ACHN (cell line): ENCODE measurements around the gene KCNMB1.

Source experiments
- DNase-seq: peaks from one replicate; pipeline ENCODE4 v3.0.0-alpha.2; 2015
- in situ Hi-C: cut with HindIII; loops from 2 replicates; pipeline ENCODE4 v1.10.0; 2017; ENCODE audit warnings: low sequenced_read_pairs, low pct_ligation_motif_present, low pct_unique_long_range_greater_than_20kb

Gene KCNMB1

DNA sequence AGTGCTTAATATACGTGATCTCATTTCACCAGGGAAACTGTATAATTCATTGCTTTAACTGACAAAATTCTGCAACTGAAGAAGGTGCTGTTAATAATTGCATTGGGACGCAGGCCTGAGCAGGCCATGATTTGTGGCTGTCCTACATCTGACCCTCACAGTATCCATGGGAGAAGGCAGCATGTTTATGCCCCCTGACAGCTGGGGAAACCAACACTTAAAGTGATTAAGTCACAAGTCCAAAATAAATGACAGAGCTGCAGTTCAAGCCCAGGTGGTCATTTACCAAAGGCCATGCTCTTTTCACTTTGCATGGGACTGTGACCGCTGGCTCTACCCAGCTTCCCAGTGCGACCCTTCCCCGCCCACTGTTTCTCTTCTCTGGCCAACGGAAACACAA, 30.5 kb upstream of the KCNMB1 start:
- no peak for DNase-seq
- in situ Hi-C loops = no loop called here

DNA sequence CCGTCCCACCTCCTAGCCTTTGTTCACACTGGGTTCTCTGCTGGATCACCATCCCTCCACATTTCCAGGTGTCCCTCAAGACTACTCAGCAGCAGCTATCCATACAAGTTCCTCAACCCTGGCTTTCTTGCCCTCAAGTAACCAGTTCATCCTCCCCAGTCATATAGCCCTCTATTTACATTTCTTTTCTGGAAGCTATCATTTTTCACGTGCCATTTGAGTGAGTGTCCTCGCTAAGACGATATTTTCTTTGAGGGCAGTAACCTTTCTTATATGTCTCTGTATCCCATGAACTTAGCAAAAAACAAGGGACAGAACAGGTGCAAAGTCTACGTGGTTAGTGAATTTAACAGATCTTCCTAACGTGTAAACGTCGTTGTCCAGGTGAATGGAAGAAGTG, 29.6 kb upstream of the KCNMB1 start:
- in situ Hi-C loops = no loop called here
- no peak for DNase-seq

- in situ Hi-C loops = no loop called here
- DNase-seq = no peak
These were observed 27.4 kb upstream of the KCNMB1 start for GRCh38 chr5:170416526-170416925.

DNA sequence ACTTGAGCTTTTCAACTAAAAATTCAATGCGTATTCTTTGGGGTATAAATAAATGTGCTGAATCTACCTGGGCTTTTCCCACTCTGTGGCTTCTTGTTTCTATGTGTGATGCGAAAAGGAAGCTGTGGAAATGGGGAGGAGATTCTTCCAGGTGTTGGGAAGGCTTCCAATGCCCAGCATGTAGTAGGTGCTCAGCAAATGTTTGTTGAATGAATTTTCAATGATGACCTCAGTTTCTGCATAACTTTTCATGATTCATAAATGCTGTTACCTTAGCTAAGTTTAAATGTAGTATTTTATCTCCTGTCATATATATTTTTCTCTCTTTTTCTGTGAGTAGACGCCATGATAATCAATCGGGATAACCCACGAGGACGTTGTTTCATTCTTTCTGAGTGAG, 25.6 kb upstream of the KCNMB1 start:
- DNase-seq = no peak
- in situ Hi-C loops = no loop called here

GRCh38 chr5:170413897-170414296, 24.7 kb upstream of the KCNMB1 start:
- in situ Hi-C loops = no loop called here
- DNase-seq = no peak

- no peak for DNase-seq
- in situ Hi-C loops = no loop called here
These were observed 21.9 kb upstream of the KCNMB1 start for GRCh38 chr5:170411100-170411499.

GRCh38 chr5:170410401-170410800, 21.2 kb upstream of the KCNMB1 start:
- in situ Hi-C loops = no loop called here
- DNase-seq = no peak

DNA sequence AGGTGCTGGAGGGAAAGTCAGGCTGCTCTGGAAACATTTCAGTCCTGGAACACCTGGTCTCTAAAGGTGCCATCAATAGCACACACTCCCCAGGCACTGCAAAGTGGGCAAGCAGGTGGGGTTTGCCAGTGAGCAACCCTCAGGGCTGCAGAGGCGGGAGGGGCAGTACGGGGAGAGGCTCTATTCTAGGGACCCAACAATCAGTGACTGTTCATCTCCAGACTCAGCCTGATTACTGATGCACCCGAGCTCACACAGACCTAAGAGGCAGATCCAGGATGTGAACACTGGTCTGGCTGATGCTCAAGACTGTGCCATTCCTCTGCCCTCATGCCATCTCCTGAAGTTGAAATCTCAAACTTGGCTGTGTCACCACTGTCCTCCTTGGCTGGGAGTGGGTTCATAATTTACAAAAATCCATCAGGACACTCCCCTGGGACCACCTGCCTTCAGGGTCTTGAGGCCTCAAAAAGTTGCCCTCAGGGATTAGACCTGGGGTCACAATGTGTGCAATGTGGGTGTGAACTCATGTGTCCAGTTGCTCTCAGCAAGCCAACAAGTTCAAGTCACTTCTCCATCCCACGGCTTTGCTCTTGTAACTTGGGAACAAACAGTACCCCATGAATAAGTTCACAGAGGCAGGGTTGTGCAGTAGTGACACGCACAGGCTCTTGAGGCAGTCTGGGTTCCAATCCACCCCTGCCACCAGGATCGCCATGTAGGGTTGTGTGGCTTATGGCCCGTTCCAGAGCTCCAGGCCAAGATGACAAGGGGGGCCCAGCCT, 19.9 kb upstream of the KCNMB1 start:
- no peak for DNase-seq
- in situ Hi-C loops = no loop called here

DNA sequence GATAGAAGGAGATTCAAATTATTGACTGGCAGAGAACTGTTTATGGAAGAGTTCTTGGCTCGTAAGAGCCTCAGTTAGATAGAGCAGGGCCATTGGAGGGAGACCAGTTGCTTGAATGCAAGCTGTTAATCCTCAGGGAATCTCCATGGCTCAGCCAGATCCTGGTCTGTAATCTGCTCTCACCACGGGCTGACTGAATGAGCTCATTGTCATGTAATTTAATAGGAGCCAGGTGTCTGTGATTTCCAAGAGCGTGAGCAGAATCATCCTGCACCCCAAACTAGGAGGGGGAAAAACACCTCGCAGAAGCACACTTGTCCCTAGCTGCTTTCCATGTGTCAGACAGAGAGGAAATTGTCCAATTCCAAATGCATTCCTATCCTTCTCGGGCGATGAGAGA, 19.1 kb upstream of the KCNMB1 start:
- in situ Hi-C loops = no loop called here
- DNase-seq = no peak

GRCh38 chr5:170407062-170407461, 17.9 kb upstream of the KCNMB1 start:
- DNase-seq = no peak
- in situ Hi-C loops = no loop called here

DNA sequence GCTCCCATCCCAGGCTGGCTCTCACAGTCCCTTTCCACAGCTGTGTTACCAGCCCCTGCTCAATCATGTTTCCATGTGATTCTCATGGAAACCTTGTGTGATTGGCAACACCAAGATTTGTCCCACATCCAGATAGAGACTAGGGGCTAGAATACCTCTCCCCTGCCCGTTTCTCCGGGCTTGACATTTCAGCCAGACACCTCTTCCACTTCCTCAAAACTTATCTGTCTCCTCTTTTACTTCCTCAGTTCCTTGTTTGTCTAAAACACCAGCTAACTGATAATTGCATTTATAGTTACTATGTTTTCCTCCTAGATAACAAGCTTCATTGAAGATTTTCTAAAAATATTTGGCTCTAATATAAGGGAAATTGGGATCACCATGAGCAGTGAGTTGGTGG, 16.6 kb upstream of the KCNMB1 start:
- in situ Hi-C loops = no loop called here
- DNase-seq = no peak

DNA sequence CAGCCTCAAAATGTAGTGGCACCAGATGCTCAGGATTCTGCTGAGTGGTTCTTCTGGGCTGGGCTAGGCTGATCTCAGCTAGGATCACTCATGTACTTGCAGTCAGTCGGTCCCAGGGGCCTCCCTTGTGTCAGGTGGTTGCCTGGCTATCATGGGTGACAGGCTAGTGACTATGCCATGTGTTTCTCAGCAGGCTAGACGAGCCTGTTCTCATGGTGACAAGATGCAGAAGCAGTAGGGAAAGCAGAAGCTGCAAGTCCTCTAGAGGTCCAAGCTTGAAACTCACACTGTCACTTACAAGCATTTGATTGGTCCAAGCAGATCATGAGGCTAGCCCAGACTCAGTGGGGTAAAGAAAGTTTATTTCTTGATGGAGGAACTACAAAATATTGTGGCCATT, 15.2 kb upstream of the KCNMB1 start:
- DNase-seq = no peak
- in situ Hi-C loops = no loop called here

DNA sequence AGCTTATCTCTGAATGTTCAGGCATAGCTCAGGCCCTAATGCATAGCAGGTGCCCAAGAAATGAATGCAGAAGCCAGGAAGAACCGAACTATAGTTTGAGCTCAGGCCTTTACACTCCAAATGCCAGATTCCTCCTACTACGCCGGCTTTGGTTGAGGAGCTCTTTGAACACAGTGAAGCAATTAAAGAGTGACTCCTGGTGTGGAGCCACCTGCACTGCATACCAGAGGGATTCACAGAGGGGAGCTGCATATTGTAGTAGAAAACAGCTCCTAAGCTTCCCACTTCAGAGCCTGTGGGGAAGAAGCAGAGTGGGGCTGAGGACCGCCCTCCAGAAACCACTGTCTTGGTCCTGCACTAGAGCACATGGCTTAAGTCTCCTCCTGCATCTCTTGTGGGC, 14.5 kb upstream of the KCNMB1 start:
- in situ Hi-C loops = no loop called here
- no peak for DNase-seq

DNA sequence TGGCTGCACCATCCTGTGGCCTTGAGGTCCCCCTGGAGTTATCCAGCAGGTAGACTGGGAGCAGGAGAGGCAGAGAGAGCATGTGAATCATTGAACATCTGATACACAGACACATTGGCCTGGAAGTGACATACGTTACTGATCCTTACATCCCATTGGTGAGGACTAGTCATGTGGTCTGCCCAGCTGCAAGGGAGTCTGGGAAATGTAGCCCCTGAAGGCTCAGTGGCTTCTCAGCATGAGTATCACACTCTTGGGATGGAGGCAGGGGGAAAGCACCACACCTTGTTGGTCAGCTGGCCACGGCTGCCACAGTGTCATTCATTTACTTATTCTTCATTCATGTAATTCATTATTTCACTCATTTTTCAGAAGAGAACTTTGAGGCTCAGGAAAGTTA, 13.3 kb upstream of the KCNMB1 start:
- in situ Hi-C loops = no loop called here
- no peak for DNase-seq

GRCh38 chr5:170397059-170397458, 7.9 kb upstream of the KCNMB1 start:
- no peak for DNase-seq
- in situ Hi-C loops = no loop called here

- in situ Hi-C loops = no loop called here
These were observed 4.8 kb upstream of the KCNMB1 start for GRCh38 chr5:170393958-170394357.

GRCh38 chr5:170393235-170393634, 4.1 kb upstream of the KCNMB1 start:
- no peak for DNase-seq
- in situ Hi-C loops = no loop called here

More at GRCh38 chr5:170393958-170394357, 4.8 kb upstream of the KCNMB1 start:
- no peak for DNase-seq

DNA sequence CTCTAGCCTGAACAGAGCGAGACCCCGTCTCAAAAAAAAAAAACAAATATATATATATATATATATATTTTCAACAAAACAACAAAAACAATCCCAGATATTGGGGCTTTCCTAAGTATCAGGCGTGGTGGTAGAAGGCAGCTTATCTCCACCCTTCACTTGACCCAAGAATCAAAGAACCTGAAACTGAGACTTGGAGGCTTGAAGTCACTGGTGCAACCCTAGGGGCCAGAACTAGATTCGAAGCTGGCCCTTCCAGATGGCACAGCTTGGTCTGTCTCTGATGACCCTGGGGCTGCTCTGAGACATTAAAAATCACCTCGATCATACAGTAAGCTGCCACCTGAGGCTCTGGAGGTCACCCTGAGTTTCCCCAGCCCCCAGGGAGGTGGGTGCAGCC, 1.3 kb upstream of the KCNMB1 start:
- DNase-seq = no peak
- in situ Hi-C loops = no loop called here

GRCh38 chr5:170389550-170389892, 354 bp upstream of the KCNMB1 start:
- DNase-seq = no peak
- in situ Hi-C loops = no loop called here

DNA sequence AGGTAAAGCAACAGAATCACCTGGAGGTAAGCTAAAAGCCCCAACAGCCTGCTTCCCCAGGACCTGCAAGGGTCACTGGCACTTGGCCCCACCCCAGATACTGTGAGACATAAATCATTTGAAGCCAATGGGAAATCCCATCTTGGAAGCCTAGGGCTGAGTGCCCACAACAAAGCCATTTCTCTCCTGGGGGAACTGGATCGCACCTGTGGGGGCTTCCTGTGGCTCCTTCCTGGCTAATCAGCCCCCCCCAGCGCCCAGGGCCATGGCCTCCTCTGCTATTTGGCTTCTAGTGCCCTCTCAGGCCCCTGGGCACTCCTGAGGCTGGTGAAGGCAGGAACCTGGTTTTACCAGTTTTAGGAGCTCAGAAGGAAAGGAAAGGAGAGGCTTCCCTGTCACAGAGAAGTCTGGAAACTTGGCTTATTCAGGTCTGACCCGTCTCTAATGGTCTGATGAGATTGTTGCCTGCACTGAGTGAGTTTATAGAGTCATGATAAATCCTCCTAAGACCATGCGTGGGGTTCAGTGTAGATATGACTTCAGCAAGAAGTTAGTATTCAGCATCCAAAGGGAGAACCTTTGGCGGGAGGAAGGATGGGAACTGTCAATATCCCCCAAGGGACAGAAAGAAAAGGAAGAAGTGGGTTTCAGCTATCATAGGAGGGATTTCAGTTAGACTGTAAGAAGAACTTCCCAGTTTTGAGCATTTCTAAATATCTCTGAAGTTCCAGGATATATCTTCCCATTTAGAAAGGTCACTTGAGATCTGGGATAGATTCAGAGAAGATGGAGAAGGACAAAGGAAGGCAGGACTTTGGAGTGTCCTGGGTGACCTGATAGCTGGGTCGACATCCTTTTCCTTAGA, 1.2 kb downstream of the KCNMB1 start:
- in situ Hi-C loops = no loop called here
- no peak for DNase-seq
